HK-2 (cell line): Measurements from ENCODE around the gene WDFY4.

Experiments used
- DNase-seq: peaks from one replicate; pipeline ENCODE4 v3.0.0-alpha.2; 2018; ENCODE audit not compliant: unreplicated experiment

The WDFY4 gene

DNA sequence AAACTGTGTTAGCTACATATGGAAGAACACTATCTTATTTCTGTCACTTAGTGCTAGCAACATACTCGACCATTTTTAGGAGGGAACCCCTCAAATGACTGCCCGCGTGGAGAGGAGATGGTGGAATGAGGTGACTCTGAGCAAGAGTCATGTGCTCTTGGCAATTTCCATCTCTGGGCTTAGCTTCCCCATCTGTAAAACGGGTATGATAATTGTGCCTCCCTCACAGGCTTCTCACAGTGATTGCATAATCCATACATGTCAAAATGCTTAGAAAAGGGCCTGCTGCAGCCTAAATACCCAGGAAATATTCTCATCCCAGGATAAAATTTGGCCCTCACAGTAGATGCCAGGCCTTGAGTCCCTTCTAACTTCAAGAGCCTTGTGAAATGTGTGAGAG, 86.6 kb downstream of the WDFY4 start:
- DNase-seq, result no peak

GRCh38 chr10:48772059-48772458, 87.4 kb downstream of the WDFY4 start:
- DNase-seq, result no peak

DNA sequence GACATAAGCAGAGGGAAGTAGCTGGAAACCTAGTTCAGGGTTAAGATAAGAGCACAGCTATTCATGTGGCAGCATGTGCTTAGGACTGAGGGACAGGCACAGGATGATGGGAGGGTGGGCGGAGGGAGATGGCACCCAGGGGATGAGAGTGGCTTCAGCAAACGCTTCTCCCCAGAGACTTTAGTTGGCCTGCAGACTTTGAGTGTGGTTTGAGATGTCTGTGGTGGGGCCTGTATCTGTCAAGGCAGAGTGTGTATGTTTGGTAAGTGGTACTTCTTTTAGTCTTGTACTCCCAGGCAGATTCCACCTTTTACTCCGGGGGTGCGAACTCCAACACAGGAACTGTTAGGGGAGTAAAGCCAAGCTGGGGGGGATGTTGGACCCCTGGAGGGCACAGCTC, 88.9 kb downstream of the WDFY4 start:
- DNase-seq, result no peak

GRCh38 chr10:48774416-48775205, 89.9 kb downstream of the WDFY4 start:
- no peak for DNase-seq

GRCh38 chr10:48775206-48775517, 90.5 kb downstream of the WDFY4 start:
- DNase-seq, result no peak

GRCh38 chr10:48776005-48776522, 91.4 kb downstream of the WDFY4 start:
- DNase-seq, result no peak

DNA sequence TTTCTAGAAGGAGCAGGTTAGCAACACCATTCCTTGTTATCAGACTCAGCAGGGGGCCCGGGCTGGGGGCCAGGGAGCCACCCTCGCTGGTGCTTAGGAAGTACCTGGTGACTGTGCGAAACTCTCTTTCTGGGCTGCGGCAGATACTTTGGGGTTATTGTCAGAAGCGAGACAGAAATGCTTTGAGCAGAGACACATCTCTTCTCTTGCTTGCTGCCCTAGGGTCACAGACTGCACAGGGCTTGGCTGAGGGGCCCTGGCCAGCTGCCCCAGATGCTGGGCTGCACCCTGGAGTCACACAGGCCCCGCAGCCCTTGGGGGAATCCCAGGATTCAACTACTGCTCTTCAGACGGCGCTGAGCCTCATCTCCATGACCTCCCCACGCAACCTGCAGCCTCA, 91.9 kb downstream of the WDFY4 start:
- DNase-seq, result no peak

DNA sequence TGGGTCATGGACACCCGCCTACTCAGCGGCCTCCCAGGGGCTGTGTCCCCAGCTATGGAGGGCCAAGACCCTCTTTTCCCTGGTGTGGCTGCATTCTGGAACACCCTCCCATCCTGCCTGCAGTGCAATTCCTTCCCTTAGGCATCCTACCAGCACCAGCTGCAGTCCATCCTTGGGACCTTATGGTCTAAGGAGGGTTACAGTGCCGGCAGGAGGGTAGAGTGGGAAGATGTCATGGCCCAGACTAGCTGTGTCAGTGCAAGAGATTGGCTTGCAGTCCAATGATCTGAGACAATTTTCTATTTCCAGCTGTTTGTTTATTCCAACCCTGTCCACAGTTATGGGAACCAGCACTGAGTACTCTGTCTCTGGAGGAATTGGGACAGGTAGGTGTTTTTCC, 92.4 kb downstream of the WDFY4 start:
- no peak for DNase-seq

- DNase-seq, result no peak
Observed at GRCh38 chr10:48778193-48778857, 93.7 kb downstream of the WDFY4 start.

DNA sequence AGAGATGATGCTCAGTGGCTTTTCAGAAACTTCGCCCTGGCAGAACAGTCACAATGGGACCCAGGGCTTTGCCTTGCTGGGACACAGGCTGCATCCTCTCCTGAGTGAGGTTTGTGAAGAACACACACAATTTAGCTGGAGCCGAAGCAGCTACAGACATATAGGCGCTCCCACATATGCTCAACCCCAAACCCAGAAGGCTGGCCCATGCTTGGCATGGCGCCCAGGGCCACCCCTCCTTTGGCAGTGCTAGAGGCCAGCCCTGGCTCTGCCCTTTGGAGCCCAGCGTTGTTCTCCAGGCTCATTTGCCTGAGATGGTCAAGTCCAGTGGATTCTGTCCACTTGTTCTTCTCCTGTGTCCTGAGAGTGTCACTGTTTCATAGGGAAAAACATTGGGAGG, 94.4 kb downstream of the WDFY4 start:
- no peak for DNase-seq

GRCh38 chr10:48779546-48780152, 95.0 kb downstream of the WDFY4 start:
- DNase-seq, result no peak

GRCh38 chr10:48780341-48780740, 95.7 kb downstream of the WDFY4 start:
- DNase-seq, result no peak

- DNase-seq, result no peak
Observed at GRCh38 chr10:48782386-48782785, 97.7 kb downstream of the WDFY4 start.

DNA sequence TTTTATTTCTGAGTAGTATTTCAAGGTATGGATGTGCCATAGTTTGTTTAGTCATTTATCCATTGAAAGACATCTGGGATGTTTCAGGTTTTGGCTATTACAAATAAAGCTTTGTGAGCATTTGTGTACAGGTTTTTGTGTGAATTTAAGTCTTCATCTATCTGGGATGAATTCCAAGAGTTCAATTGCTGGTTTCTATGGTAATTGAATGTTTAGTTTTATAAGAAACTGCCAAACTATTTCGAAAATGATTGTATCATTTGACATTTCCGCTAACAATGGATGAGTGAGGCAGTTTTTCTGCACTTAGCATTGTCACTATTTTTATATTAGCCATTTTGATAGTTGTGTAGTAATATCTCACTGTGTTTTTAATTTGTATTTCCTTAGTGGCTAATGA, 99.4 kb downstream of the WDFY4 start:
- DNase-seq, result no peak

- no peak for DNase-seq
Observed at GRCh38 chr10:48785796-48786195, 101.1 kb downstream of the WDFY4 start.

DNA sequence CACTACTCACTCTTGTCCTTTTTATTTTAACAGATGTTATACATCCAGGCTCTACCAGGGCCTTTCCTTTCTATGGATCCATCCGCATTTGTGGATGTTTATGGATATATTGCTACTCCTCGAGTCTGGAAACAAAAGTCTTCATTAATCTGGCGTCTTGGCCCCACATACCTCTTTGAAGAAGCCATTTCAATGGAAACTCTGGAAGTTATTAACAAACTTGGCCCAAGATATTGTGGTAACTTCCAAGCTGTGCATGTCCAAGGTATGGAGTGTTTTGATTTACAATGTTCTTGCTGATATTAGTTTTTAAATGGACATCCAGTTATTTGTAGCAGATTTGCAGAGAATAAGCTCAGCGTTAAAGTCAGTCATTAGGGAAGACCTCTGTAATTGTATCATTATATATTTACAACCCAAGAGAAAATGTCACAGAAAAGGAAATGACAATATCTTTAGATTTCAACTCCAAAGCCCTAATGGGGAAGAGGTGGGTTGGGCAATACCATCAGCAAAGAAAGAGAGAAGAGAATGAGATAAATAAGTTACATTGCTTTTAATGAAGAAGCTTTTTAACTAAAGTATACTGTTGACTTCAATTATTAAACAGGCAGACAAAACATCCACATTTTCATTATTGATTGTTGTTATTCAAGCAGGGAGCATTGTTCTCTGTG, 102.1 kb downstream of the WDFY4 start:
- no peak for DNase-seq

GRCh38 chr10:48788554-48788953, 103.9 kb downstream of the WDFY4 start:
- DNase-seq, result no peak

- no peak for DNase-seq
Observed at GRCh38 chr10:48789486-48790456, 105.1 kb downstream of the WDFY4 start.

DNA sequence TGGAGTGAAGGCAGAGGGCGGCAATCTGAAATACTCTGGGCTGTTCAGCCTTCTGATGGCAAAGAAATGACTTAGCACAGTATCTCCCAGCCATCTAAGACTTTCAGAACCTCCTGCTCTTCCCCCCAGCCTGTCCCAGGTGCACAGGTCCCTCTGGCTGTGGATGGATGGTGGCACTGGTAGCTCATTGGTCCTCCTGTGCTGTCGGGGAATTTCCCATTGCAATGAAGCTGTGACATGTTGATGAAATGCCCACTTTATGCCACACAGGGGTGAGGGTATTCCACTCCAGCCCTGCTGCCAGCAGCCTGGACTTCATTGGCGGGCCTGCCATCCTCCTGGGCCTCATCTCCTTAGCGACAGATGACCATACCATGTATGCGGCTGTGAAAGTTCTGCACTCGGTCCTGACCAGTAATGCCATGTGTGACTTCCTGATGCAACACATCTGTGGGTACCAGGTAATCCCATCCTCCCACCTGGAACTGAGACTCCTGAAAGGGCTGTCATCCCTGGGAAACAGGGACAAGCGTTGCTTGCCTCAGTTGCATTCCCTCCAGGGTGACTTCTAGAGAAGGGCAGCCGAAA, 105.9 kb downstream of the WDFY4 start:
- DNase-seq, result no peak

- DNase-seq, result no peak
Observed at GRCh38 chr10:48791267-48791928, 106.7 kb downstream of the WDFY4 start.
